Testis (tissue), 2 donors: ENCODE results near the gene SYNE1.

Source experiments
- CTCF ChIP-seq, 3 experiments: fragments of 450-650 bp in 2 of 3; fragments of 200-600 bp in 1 of 3; sonication (generic) in 1 of 3; IDR thresholded peaks; one replicate each; pipeline ENCODE4 v1.5.1; 2016 to 2019; ENCODE audit warnings: antibody characterized with exemption in 3 of 3, mild to moderate bottlenecking in 2 of 3, moderate library complexity in 1 of 3
- POLR2A ChIP-seq: fragments of 450-650 bp; IDR thresholded peaks from one replicate; pipeline ENCODE4 v1.6.1; 2017; ENCODE audit warnings: antibody characterized with exemption, mild to moderate bottlenecking, moderate library complexity

GRCh38 chr6:152353440-152353839 is 283.7 kb downstream of the SYNE1 start:
- TF ChIP-seq CTCF (IDR thresholded peaks at IDR 0.05) (no peak), POLR2A (no peak)
